ENCODE data around the gene WASF1. TPM values are rescaled to one million over a fixed set of nuclear protein-coding genes. Genes with fewer than 3 reads are reported as not detected.

Gene WASF1
- total and polyA plus RNA-seq, 2 experiments from 2014 or later = 15.8 to 24.6 TPM

DNA sequence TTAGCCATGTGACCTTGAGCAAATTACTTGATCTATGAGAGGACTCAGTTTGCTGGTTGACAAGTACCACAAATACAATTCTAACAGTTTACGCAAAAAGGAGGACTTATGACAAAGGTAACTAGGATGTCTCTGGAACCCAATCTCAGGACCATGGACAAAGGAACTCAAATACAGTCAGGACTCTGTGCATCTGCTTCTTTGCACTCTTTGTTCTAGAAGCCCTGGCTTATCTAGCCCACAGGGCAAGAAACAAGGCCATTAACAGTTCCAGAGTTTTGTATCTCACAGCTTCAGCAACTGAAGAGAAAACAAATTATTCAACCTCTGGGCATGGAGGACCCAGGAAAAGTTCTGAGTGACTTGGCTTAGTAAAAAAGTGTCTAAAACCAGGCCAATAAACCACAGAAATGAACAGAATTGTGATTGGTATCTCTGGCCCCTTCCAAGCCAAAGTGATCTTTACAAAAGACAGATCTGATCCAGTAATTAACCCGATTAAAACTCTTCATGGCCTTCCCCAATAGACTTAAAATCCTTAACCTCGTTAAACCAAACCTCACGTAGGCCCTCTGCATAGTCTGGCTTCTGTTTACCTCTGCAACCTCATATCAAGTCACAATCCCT lies 5.9 kb downstream of the WASF1 start:
- H4K20me1 ChIP-seq (ENCODE audit: insufficient read depth, poor library complexity, severe bottlenecking) = peaks cover 35% of the 10 kb centered on the region
- WGBS (ENCODE audit: low lambda C conversion rate, missing lambda C conversion rate) = 62% methylated on average over 4 of the region's 4 CpGs
- no peaks in the 10 kb centered on the region for H3K27me3 ChIP-seq
- H3K4me1 ChIP-seq (ENCODE audit: insufficient read depth) = peaks cover 3% of the 10 kb centered on the region
- H2AFZ ChIP-seq = no peak overlapping the region
- no peak overlapping the region for H3K27ac ChIP-seq
- H3K9me3 ChIP-seq (ENCODE audit: low read depth) = no peaks in the 10 kb centered on the region
- H3K36me3 ChIP-seq (replicated peaks; ENCODE audit: insufficient read depth, low read depth) = no peaks in the 10 kb centered on the region
- peaks cover 97% of the 10 kb centered on the region for H3K79me2 ChIP-seq
- no peaks in the 10 kb centered on the region for H3K9me2 ChIP-seq (replicated peaks; ENCODE audit: insufficient read depth)
- TF ChIP-seq EZH2 (IDR thresholded peaks at IDR 0.05; ENCODE audit: borderline replicate concordance) = no peak
- TF ChIP-seq EZH2phosphoT487 (IDR thresholded peaks at IDR 0.05; ENCODE audit: low read depth, severe bottlenecking, unreplicated experiment) = no peak
- TF ChIP-seq, protein P1, sequence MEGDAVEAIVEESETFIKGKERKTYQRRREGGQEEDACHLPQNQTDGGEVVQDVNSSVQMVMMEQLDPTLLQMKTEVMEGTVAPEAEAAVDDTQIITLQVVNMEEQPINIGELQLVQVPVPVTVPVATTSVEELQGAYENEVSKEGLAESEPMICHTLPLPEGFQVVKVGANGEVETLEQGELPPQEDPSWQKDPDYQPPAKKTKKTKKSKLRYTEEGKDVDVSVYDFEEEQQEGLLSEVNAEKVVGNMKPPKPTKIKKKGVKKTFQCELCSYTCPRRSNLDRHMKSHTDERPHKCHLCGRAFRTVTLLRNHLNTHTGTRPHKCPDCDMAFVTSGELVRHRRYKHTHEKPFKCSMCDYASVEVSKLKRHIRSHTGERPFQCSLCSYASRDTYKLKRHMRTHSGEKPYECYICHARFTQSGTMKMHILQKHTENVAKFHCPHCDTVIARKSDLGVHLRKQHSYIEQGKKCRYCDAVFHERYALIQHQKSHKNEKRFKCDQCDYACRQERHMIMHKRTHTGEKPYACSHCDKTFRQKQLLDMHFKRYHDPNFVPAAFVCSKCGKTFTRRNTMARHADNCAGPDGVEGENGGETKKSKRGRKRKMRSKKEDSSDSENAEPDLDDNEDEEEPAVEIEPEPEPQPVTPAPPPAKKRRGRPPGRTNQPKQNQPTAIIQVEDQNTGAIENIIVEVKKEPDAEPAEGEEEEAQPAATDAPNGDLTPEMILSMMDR (IDR thresholded peaks at IDR 0.05; ENCODE audit: poor library complexity) = no peak
- no peak for DNase-seq (ENCODE audit: low spot score)
- no peak overlapping the region for H3K4me3 ChIP-seq
- no peak overlapping the region for H3K4me2 ChIP-seq

DNA sequence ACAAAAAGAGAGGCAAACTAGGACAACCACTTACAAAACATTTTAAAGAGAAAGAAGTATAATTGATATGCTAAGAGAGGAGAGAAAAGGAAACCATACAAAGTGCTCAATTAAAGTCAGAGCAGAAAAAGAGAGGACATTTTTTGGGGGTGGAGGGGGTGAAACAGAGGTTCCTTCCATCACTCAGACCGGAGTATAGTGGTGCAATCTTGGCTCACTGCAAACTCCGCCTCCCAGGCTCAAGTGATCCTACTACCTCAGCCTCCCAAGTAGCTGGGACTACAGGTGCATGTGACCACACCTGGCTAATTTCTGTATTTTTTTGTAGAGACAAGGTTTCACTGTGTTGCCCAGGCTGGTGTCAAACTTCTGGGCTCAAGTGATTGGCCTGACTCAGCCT lies 9.4 kb downstream of the WASF1 start:
- no peak overlapping the region for H3K4me2 ChIP-seq
- H4K20me1 ChIP-seq (ENCODE audit: insufficient read depth, poor library complexity, severe bottlenecking) = peaks cover 27% of the 10 kb centered on the region
- H3K36me3 ChIP-seq (replicated peaks; ENCODE audit: insufficient read depth, low read depth) = no peaks in the 10 kb centered on the region
- TF ChIP-seq EZH2phosphoT487 (IDR thresholded peaks at IDR 0.05; ENCODE audit: low read depth, severe bottlenecking, unreplicated experiment) = no peak
- TF ChIP-seq, protein P1 (IDR thresholded peaks at IDR 0.05; ENCODE audit: poor library complexity) = no peak
- no peak for TF ChIP-seq EZH2 (IDR thresholded peaks at IDR 0.05; ENCODE audit: borderline replicate concordance)
- no peak overlapping the region for H3K27ac ChIP-seq
- H3K79me2 ChIP-seq = peaks cover 97% of the 10 kb centered on the region
- H3K27me3 ChIP-seq = no peaks in the 10 kb centered on the region
- no peak for DNase-seq (ENCODE audit: low spot score)
- no peaks in the 10 kb centered on the region for H3K9me2 ChIP-seq (replicated peaks; ENCODE audit: insufficient read depth)
- H3K9me3 ChIP-seq (ENCODE audit: low read depth) = no peaks in the 10 kb centered on the region
- no peak overlapping the region for H3K4me3 ChIP-seq
- H2AFZ ChIP-seq = no peak overlapping the region
- no peaks in the 10 kb centered on the region for H3K4me1 ChIP-seq (ENCODE audit: insufficient read depth)
- WGBS (ENCODE audit: low lambda C conversion rate, missing lambda C conversion rate) = 84% methylated on average over 2 of the region's 2 CpGs

DNA sequence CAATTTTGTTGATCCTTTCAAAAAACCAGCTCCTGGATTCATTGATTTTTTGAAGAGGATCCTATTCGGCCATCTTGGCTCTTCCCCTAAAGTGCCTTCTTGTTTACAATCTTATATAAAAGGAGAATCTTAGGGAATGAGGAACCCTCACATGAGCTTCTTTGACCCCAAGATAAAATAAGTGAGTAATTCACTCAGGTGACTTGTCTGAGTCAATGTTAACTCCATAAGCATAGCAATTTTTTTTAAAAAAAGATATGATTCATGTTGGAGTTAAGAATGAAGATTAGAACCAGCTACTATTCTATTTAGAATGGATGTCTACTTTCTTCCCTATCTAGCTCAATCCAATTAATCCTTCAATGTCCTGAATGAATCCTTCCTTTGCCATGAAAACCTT lies 21.0 kb downstream of the WASF1 start:
- H2AFZ ChIP-seq = no peak overlapping the region
- H3K27ac ChIP-seq = no peak overlapping the region
- H3K36me3 ChIP-seq (replicated peaks; ENCODE audit: insufficient read depth, low read depth) = no peaks in the 10 kb centered on the region
- H3K27me3 ChIP-seq = no peaks in the 10 kb centered on the region
- no peak overlapping the region for H3K4me2 ChIP-seq
- no peaks in the 10 kb centered on the region for H3K4me1 ChIP-seq (ENCODE audit: insufficient read depth)
- no peak for TF ChIP-seq EZH2 (IDR thresholded peaks at IDR 0.05; ENCODE audit: borderline replicate concordance)
- TF ChIP-seq, protein P1 (IDR thresholded peaks at IDR 0.05; ENCODE audit: poor library complexity) = no peak
- TF ChIP-seq EZH2phosphoT487 (IDR thresholded peaks at IDR 0.05; ENCODE audit: low read depth, severe bottlenecking, unreplicated experiment) = no peak
- H3K4me3 ChIP-seq = no peak overlapping the region
- H3K9me2 ChIP-seq (replicated peaks; ENCODE audit: insufficient read depth) = no peaks in the 10 kb centered on the region
- DNase-seq (ENCODE audit: low spot score) = no peak
- no peaks in the 10 kb centered on the region for H3K9me3 ChIP-seq (ENCODE audit: low read depth)
- WGBS (ENCODE audit: low lambda C conversion rate, missing lambda C conversion rate) = 100% methylated on average over 1 of the region's 1 CpG
- no peaks in the 10 kb centered on the region for H4K20me1 ChIP-seq (ENCODE audit: insufficient read depth, poor library complexity, severe bottlenecking)
- H3K79me2 ChIP-seq = peaks cover 32% of the 10 kb centered on the region
